Activated CD8-positive, alpha-beta memory T cell treated with anti-CD3 and anti-CD28 coated beads, Interleukin-2, amount 50 U/mL, for 24 hours (primary cell): ENCODE measurements around the gene DGKI.

Source experiments
- DNase-seq: peaks from one replicate; pipeline ENCODE4 v3.0.0-alpha.2; 2020; ENCODE audit errors: extremely low read depth

The DGKI gene

GRCh38 chr7:137871170-137871915, 24.6 kb upstream of the DGKI start:
- no peak for DNase-seq

GRCh38 chr7:137870684-137871083, 23.9 kb upstream of the DGKI start:
- no peak for DNase-seq

GRCh38 chr7:137870078-137870477, 23.3 kb upstream of the DGKI start:
- no peak for DNase-seq

GRCh38 chr7:137869260-137869659, 22.5 kb upstream of the DGKI start:
- no peak for DNase-seq

- no peak for DNase-seq
These were observed 20.5 kb upstream of the DGKI start for GRCh38 chr7:137867289-137867688.

GRCh38 chr7:137865764-137866163, 19.0 kb upstream of the DGKI start:
- no peak for DNase-seq

- no peak for DNase-seq
These were observed 16.2 kb upstream of the DGKI start for GRCh38 chr7:137862964-137863363.

GRCh38 chr7:137862358-137862757, 15.6 kb upstream of the DGKI start:
- no peak for DNase-seq

GRCh38 chr7:137860542-137860941, 13.8 kb upstream of the DGKI start:
- no peak for DNase-seq

GRCh38 chr7:137853053-137853452, 6.3 kb upstream of the DGKI start:
- DNase-seq, result no peak

- no peak for DNase-seq
These were observed 5.3 kb upstream of the DGKI start for GRCh38 chr7:137852108-137852507.

- no peak for DNase-seq
These were observed 4.5 kb upstream of the DGKI start for GRCh38 chr7:137850972-137851945.

GRCh38 chr7:137850571-137850970, 3.8 kb upstream of the DGKI start:
- no peak for DNase-seq

GRCh38 chr7:137848095-137848494, 1.3 kb upstream of the DGKI start:
- no peak for DNase-seq

- DNase-seq, result no peak
These were observed 835 bp upstream of the DGKI start for GRCh38 chr7:137847568-137848050.

GRCh38 chr7:137846549-137846826, 286 bp downstream of the DGKI start:
- no peak for DNase-seq

GRCh38 chr7:137844677-137845425, 1.9 kb downstream of the DGKI start:
- DNase-seq, result no peak

- DNase-seq, result no peak
These were observed 6.6 kb downstream of the DGKI start for GRCh38 chr7:137839903-137840779.

- DNase-seq, result no peak
These were observed 8.0 kb downstream of the DGKI start for GRCh38 chr7:137838706-137839315.

GRCh38 chr7:137836541-137836940, 10.2 kb downstream of the DGKI start:
- DNase-seq, result no peak

- no peak for DNase-seq
These were observed 10.7 kb downstream of the DGKI start for GRCh38 chr7:137836113-137836509.
